ENCODE results near the gene TSKS.

Gene TSKS

GRCh38 chr19:49749055-49749716, 13.9 kb downstream of the TSKS start:
- no peak overlapping the region for H2AFZ ChIP-seq (ENCODE audit: low read depth, low read length)
- H4K20me1 ChIP-seq (ENCODE audit: insufficient read depth, low read length) = no peaks in the 10 kb centered on the region
- H3K27ac ChIP-seq (ENCODE audit: low read length) = no peak overlapping the region
- no peaks in the 10 kb centered on the region for H3K4me1 ChIP-seq (ENCODE audit: low read length)
- no peak overlapping the region for H3K4me2 ChIP-seq (ENCODE audit: low read length)
- H3K4me3 ChIP-seq (ENCODE audit: low read length) = no peak overlapping the region
- no peak for TF ChIP-seq CTCF (IDR thresholded peaks at IDR 0.05; ENCODE audit: low read depth, low read length)
- TF ChIP-seq EZH2phosphoT487 (IDR thresholded peaks at IDR 0.05; ENCODE audit: low read depth) = no peak
- no peaks in the 10 kb centered on the region for H3K79me2 ChIP-seq (ENCODE audit: low read length)
- H3K27me3 ChIP-seq (ENCODE audit: low read depth, low read length) = no peaks in the 10 kb centered on the region
- H3K36me3 ChIP-seq (replicated peaks; ENCODE audit: low read depth, low read length) = no peaks in the 10 kb centered on the region
- H3K9ac ChIP-seq (ENCODE audit: low read length) = no peak overlapping the region
- peaks cover 3% of the 10 kb centered on the region; the same call in 1 of the 2 replicates for H3K9me3 ChIP-seq (ENCODE audit: insufficient read depth, low read length)

- Histone ChIP-seq H4K20me1 (ENCODE audit: insufficient read depth, low read length) (no peaks in the 10 kb centered on the region), H3K4me2 (ENCODE audit: low read length) (no peak overlapping the region), H3K4me3 (ENCODE audit: low read length) (no peak overlapping the region)
Observed at GRCh38 chr19:49746206-49746958, 16.7 kb downstream of the TSKS start.

GRCh38 chr19:49744946-49745381, 18.1 kb downstream of the TSKS start:
- TF ChIP-seq CTCF (IDR thresholded peaks at IDR 0.05; ENCODE audit: low read depth, low read length) (no peak), EZH2phosphoT487 (IDR thresholded peaks at IDR 0.05; ENCODE audit: low read depth) (no peak)
- no peak overlapping the region for H2AFZ ChIP-seq (ENCODE audit: low read depth, low read length)
- no peaks in the 10 kb centered on the region for H3K36me3 ChIP-seq (replicated peaks; ENCODE audit: low read depth, low read length)
- no peak overlapping the region for H3K4me3 ChIP-seq (ENCODE audit: low read length)
- H3K9me3 ChIP-seq (ENCODE audit: insufficient read depth, low read length) = no peaks in the 10 kb centered on the region
- H3K27me3 ChIP-seq (ENCODE audit: low read depth, low read length) = no peaks in the 10 kb centered on the region
- no peak overlapping the region for H3K9ac ChIP-seq (ENCODE audit: low read length)
- no peak overlapping the region for H3K27ac ChIP-seq (ENCODE audit: low read length)
- H3K79me2 ChIP-seq (ENCODE audit: low read length) = no peaks in the 10 kb centered on the region
- H3K4me2 ChIP-seq (ENCODE audit: low read length) = no peak overlapping the region
- no peaks in the 10 kb centered on the region for H4K20me1 ChIP-seq (ENCODE audit: insufficient read depth, low read length)
- no peaks in the 10 kb centered on the region for H3K4me1 ChIP-seq (ENCODE audit: low read length)

More at GRCh38 chr19:49746206-49746958, 16.7 kb downstream of the TSKS start:
- Histone ChIP-seq H3K79me2 (ENCODE audit: low read length) (no peaks in the 10 kb centered on the region), H3K4me1 (ENCODE audit: low read length) (no peaks in the 10 kb centered on the region), H3K36me3 (replicated peaks; ENCODE audit: low read depth, low read length) (no peaks in the 10 kb centered on the region), H3K27me3 (ENCODE audit: low read depth, low read length) (no peaks in the 10 kb centered on the region), H2AFZ (ENCODE audit: low read depth, low read length) (no peak overlapping the region), H3K27ac (ENCODE audit: low read length) (no peak overlapping the region), H3K9me3 (ENCODE audit: insufficient read depth, low read length) (no peaks in the 10 kb centered on the region), H3K9ac (ENCODE audit: low read length) (no peak overlapping the region)
- no peak for TF ChIP-seq CTCF (IDR thresholded peaks at IDR 0.05; ENCODE audit: low read depth, low read length)
- TF ChIP-seq EZH2phosphoT487 (IDR thresholded peaks at IDR 0.05; ENCODE audit: low read depth) = no peak

- Histone ChIP-seq H3K9me3 (ENCODE audit: insufficient read depth, low read length) (no peaks in the 10 kb centered on the region), H4K20me1 (ENCODE audit: insufficient read depth, low read length) (no peaks in the 10 kb centered on the region), H3K27me3 (ENCODE audit: low read depth, low read length) (no peaks in the 10 kb centered on the region), H3K4me2 (ENCODE audit: low read length) (no peak overlapping the region), H3K79me2 (ENCODE audit: low read length) (no peaks in the 10 kb centered on the region), H3K9ac (ENCODE audit: low read length) (no peak overlapping the region), H3K4me3 (ENCODE audit: low read length) (no peak overlapping the region), H3K27ac (ENCODE audit: low read length) (no peak overlapping the region), H2AFZ (ENCODE audit: low read depth, low read length) (no peak overlapping the region), H3K36me3 (replicated peaks; ENCODE audit: low read depth, low read length) (no peaks in the 10 kb centered on the region), H3K4me1 (ENCODE audit: low read length) (peaks cover 4% of the 10 kb centered on the region)
- TF ChIP-seq EZH2phosphoT487 (IDR thresholded peaks at IDR 0.05; ENCODE audit: low read depth) = no peak
- TF ChIP-seq CTCF (IDR thresholded peaks at IDR 0.05; ENCODE audit: low read depth, low read length) = no peak
Observed at GRCh38 chr19:49741210-49741844, 21.8 kb downstream of the TSKS start.

Measured in OCI-LY3 (cell line).